H1 (cell line): ENCODE results near the gene METTL18. TPM values are rescaled to one million over a fixed set of nuclear protein-coding genes. Genes with fewer than 3 reads are reported as not detected.

Experiments used
- CTCF ChIA-PET: fragments of 300-600 bp; sonication (Branson Sonifier 250); formaldehyde crosslinking; loops from one replicate; lab custom pipeline; 2021; ENCODE audit not compliant: partially characterized antibody; lab: Charles Lee
- POLR2A ChIA-PET: fragments of 300-600 bp; sonication (Branson Sonifier 250); formaldehyde crosslinking; loops from one replicate; lab custom pipeline; 2021; ENCODE audit warnings: inconsistent platforms; ENCODE audit not compliant: partially characterized antibody; lab: Charles Lee
- DNase-seq, 2 experiments: peaks; one replicate each; pipeline versions ENCODE4 v3.0.0 to v3.0.0-alpha.2; 2010 to 2022; ENCODE audit warnings: low spot score in 2 of 2, low read depth in 1 of 2, mixed read lengths in 1 of 2
- FAIRE-seq: peaks from 2 replicates; lab custom pipeline; 2011; peaks lifted over from hg19 to GRCh38; lab: Jason Lieb, UNC
- H2AFZ ChIP-seq: 2 replicates; pipeline ENCODE4 v1.8.1; 2012; ENCODE audit warnings: low read length, inconsistent platforms
- H2AK5ac ChIP-seq: 2 replicates; pipeline ENCODE4 v1.6.1; 2013; ENCODE audit warnings: low read depth, low read length
- H2BK120ac ChIP-seq: replicated peaks from 2 replicates; pipeline ENCODE3; 2013; ENCODE audit warnings: low read depth, low read length, inconsistent platforms
- H2BK12ac ChIP-seq: 2 replicates; pipeline ENCODE4 v1.6.1; 2013; ENCODE audit warnings: low read depth, low read length
- H2BK15ac ChIP-seq: 2 replicates; pipeline ENCODE4 v1.6.1; 2013; ENCODE audit warnings: low read length
- H2BK20ac ChIP-seq: 2 replicates; pipeline ENCODE4 v1.6.1; 2013; ENCODE audit warnings: low read length
- H2BK5ac ChIP-seq: 2 replicates; pipeline ENCODE4 v1.6.1; 2013; ENCODE audit warnings: low read depth, low read length
- H3K14ac ChIP-seq: 2 replicates; pipeline ENCODE4 v1.6.1; 2013; ENCODE audit warnings: inconsistent platforms; ENCODE audit not compliant: insufficient read length
- H3K18ac ChIP-seq: 2 replicates; pipeline ENCODE4 v1.6.1; 2013; ENCODE audit warnings: low read length; ENCODE audit errors: extremely low read depth
- H3K23ac ChIP-seq: 2 replicates; pipeline ENCODE4 v1.6.1; 2013; ENCODE audit warnings: inconsistent platforms; ENCODE audit not compliant: insufficient read length
- H3K23me2 ChIP-seq: 2 replicates; pipeline ENCODE4 v1.6.1; 2013; ENCODE audit warnings: low read depth, low read length
- H3K27ac ChIP-seq: 2 replicates; pipeline ENCODE4 v1.6.1; 2011; ENCODE audit warnings: low read depth, low read length, inconsistent platforms
- H3K27me3 ChIP-seq, 4 experiments: replicated peaks in 1 of 4; 1 replicate in 1 of 4; 2 replicates in 3 of 4; pipeline versions ENCODE4 v1.6.1 to v1.8.1; 2011 to 2013; ENCODE audit warnings: low read length in 3 of 4, mild to moderate bottlenecking in 3 of 4, inconsistent platforms in 2 of 4, mixed read lengths in 2 of 4, moderate library complexity in 1 of 4; ENCODE audit not compliant: control insufficient read depth in 3 of 4, insufficient read depth in 3 of 4; ENCODE audit errors: extremely low read depth in 1 of 4
- H3K36me3 ChIP-seq, 4 experiments: 2 replicates each; pipeline versions ENCODE4 v1.6.1 to v1.8.1; 2011 to 2013; ENCODE audit warnings: mild to moderate bottlenecking in 4 of 4, low read length in 3 of 4, moderate library complexity in 2 of 4, control low read depth in 1 of 4, inconsistent platforms in 1 of 4; ENCODE audit not compliant: insufficient read depth in 4 of 4, control insufficient read depth in 2 of 4
- H3K4ac ChIP-seq: replicated peaks from 2 replicates; pipeline ENCODE3; 2013; ENCODE audit warnings: low read length, low read depth, mixed read lengths, inconsistent platforms; ENCODE audit not compliant: insufficient read length
- H3K4me1 ChIP-seq, 4 experiments: replicated peaks in 1 of 4; 1 replicate in 1 of 4; 2 replicates in 3 of 4; pipeline versions ENCODE4 v1.6.1 to v1.8.1; 2011 to 2013; ENCODE audit warnings: low read length in 3 of 4, inconsistent platforms in 2 of 4, mixed read lengths in 1 of 4; ENCODE audit not compliant: insufficient read depth in 4 of 4, control insufficient read depth in 3 of 4
- H3K4me2 ChIP-seq, 2 experiments: 2 replicates each; pipeline versions ENCODE4 v1.6.1 to v1.8.1; 2011 to 2013; ENCODE audit warnings: low read depth in 2 of 2, low read length in 2 of 2, control low read depth in 1 of 2, inconsistent platforms in 1 of 2, mild to moderate bottlenecking in 1 of 2; ENCODE audit not compliant: insufficient read depth in 1 of 2
- H3K4me3 ChIP-seq, 4 experiments: fragments of 200-600, 300-600 bp in 1 of 4; sonication (generic), shearing (Covaris generic), sonication (Bioruptor Twin) in 1 of 4; 2 replicates each; pipeline versions ENCODE4 v1.5.1 to v1.8.1; 2011 to 2016; ENCODE audit warnings: low read length in 4 of 4, low read depth in 3 of 4, control low read depth in 2 of 4, inconsistent platforms in 2 of 4, mild to moderate bottlenecking in 2 of 4, mixed read lengths in 1 of 4, moderate library complexity in 1 of 4; ENCODE audit not compliant: insufficient read depth in 2 of 4; ENCODE audit errors: extremely low read depth in 1 of 4
- H3K56ac ChIP-seq: replicated peaks from 2 replicates; pipeline ENCODE3; 2013; ENCODE audit warnings: low read depth, mild to moderate bottlenecking, mixed read lengths, low read length, inconsistent platforms; ENCODE audit not compliant: insufficient read length
- H3K79me1 ChIP-seq: 2 replicates; pipeline ENCODE4 v1.6.1; 2013; ENCODE audit warnings: low read depth, low read length, control low read depth
- H3K79me2 ChIP-seq, 2 experiments: 2 replicates each; pipeline versions ENCODE4 v1.6.1 to v1.8.1; 2012 to 2013; ENCODE audit warnings: low read length in 2 of 2, mild to moderate bottlenecking in 2 of 2, inconsistent platforms in 1 of 2; ENCODE audit not compliant: insufficient read depth in 2 of 2, control insufficient read depth in 1 of 2
- H3K9ac ChIP-seq, 4 experiments: replicated peaks in 1 of 4; 1 replicate in 1 of 4; 2 replicates in 3 of 4; pipeline versions ENCODE4 v1.6.1 to v1.8.1; 2011 to 2013; ENCODE audit warnings: low read depth in 3 of 4, low read length in 3 of 4, control low read depth in 2 of 4, mild to moderate bottlenecking in 2 of 4, moderate library complexity in 2 of 4, inconsistent platforms in 1 of 4; ENCODE audit errors: extremely low read depth in 1 of 4
- H3K9me3 ChIP-seq, 2 experiments: 2 replicates each; pipeline versions ENCODE4 v1.6.1 to v1.8.1; 2012 to 2013; ENCODE audit warnings: mild to moderate bottlenecking in 2 of 2, moderate library complexity in 2 of 2, control low read depth in 1 of 2, inconsistent platforms in 1 of 2, low read depth in 1 of 2, low read length in 1 of 2, mixed read lengths in 1 of 2; ENCODE audit not compliant: insufficient read depth in 2 of 2
- H4K20me1 ChIP-seq, 2 experiments: replicated peaks in 1 of 2; 2 replicates each; pipeline versions ENCODE3 to v1.8.1; 2011 to 2013; ENCODE audit warnings: inconsistent platforms in 2 of 2, low read length in 2 of 2, mild to moderate bottlenecking in 1 of 2; ENCODE audit not compliant: insufficient read depth in 2 of 2, control insufficient read depth in 1 of 2
- H4K5ac ChIP-seq: 2 replicates; pipeline ENCODE4 v1.6.1; 2013; ENCODE audit warnings: low read length, low read depth, mixed read lengths, inconsistent platforms; ENCODE audit not compliant: insufficient read length
- H4K8ac ChIP-seq: 2 replicates; pipeline ENCODE4 v1.8.0; 2013; ENCODE audit warnings: mild to moderate bottlenecking, moderate library complexity, low read length, inconsistent platforms; ENCODE audit not compliant: insufficient read depth; ENCODE audit errors: extremely low read depth
- H4K91ac ChIP-seq: replicated peaks from 2 replicates; pipeline ENCODE3; 2013; ENCODE audit warnings: low read length, mixed read lengths, inconsistent platforms; ENCODE audit not compliant: insufficient read length
- ATF3 ChIP-seq: IDR thresholded peaks from 2 replicates; pipeline ENCODE4 v1.6.1; 2011; ENCODE audit warnings: low read depth, mild to moderate bottlenecking, low read length; ENCODE audit not compliant: insufficient read depth
- CHD1 ChIP-seq: IDR thresholded peaks from 2 replicates; pipeline ENCODE4 v1.6.1; 2012; ENCODE audit warnings: low read depth, low read length, improper control_type of control experiment
- GABPA ChIP-seq: IDR thresholded peaks from 2 replicates; pipeline ENCODE4 v1.6.1; 2011; ENCODE audit warnings: mild to moderate bottlenecking, low read length, moderate library complexity, borderline replicate concordance; ENCODE audit not compliant: insufficient read depth
- GTF2F1 ChIP-seq: IDR thresholded peaks from 2 replicates; pipeline ENCODE4 v1.6.1; 2012; ENCODE audit warnings: low read depth, low read length, improper control_type of control experiment, borderline replicate concordance
- NANOG ChIP-seq: IDR thresholded peaks from 2 replicates; pipeline ENCODE4 v1.6.1; 2011; ENCODE audit warnings: low read length, low read depth, mild to moderate bottlenecking, inconsistent platforms; ENCODE audit not compliant: insufficient read depth, poor library complexity, severe bottlenecking
- NRF1 ChIP-seq: IDR thresholded peaks from 2 replicates; pipeline ENCODE4 v1.6.1; 2011; ENCODE audit warnings: mild to moderate bottlenecking, low read depth, low read length, improper control_type of control experiment
- RBBP5 ChIP-seq: IDR thresholded peaks from 2 replicates; pipeline ENCODE4 v1.7.1; 2012; ENCODE audit warnings: low read depth, mild to moderate bottlenecking, inconsistent platforms, low read length, moderate library complexity, borderline replicate concordance
- SAP30 ChIP-seq: fragments of 300-600 bp; sonication (generic); IDR thresholded peaks from 2 replicates; pipeline ENCODE4 v1.7.1; 2012; ENCODE audit warnings: low read length, moderate library complexity, mild to moderate bottlenecking, inconsistent platforms; ENCODE audit not compliant: insufficient read depth, insufficient replicate concordance
- SIX5 ChIP-seq: IDR thresholded peaks from 2 replicates; pipeline ENCODE4 v1.6.1; 2011; ENCODE audit warnings: mild to moderate bottlenecking, low read depth, low read length
- SRF ChIP-seq: IDR thresholded peaks from 2 replicates; pipeline ENCODE4 v1.6.1; 2011; ENCODE audit warnings: mild to moderate bottlenecking, low read depth, low read length, moderate library complexity
- TCF12 ChIP-seq: IDR thresholded peaks from 2 replicates; pipeline ENCODE4 v1.6.1; 2011; ENCODE audit warnings: low read depth, mild to moderate bottlenecking, low read length
- USF2 ChIP-seq: IDR thresholded peaks from 2 replicates; pipeline ENCODE4 v1.6.1; 2011; ENCODE audit warnings: low read length, improper control_type of control experiment
- WGBS, 2 experiments: shearing (Covaris generic) in 1 of 2; methylation state at CpG; one replicate each; pipeline versions ENCODE4 v1.1.6 to v1.1.7; 2013 to 2015; ENCODE audit warnings: low lambda C conversion rate in 2 of 2, mixed read lengths in 2 of 2, inconsistent platforms in 1 of 2, low coverage in 1 of 2, missing lambda C conversion rate in 1 of 2; ENCODE audit not compliant: insufficient replicate concordance in 2 of 2, insufficient coverage in 1 of 2, insufficient read length in 1 of 2; ENCODE audit errors: extremely low coverage in 1 of 2, missing lambda C conversion rate in 1 of 2; 5-methylcytosine and 5-hydroxymethylcytosine counted together
- polyA plus RNA-seq, 7 experiments: library from polyadenylated mRNA; depleted of rRNA in 3 of 7; stranded (reverse) in 5 of 7; unstranded in 2 of 7; fragments of >200 nt in 5 of 7; fragments of 200-250 nt in 2 of 7; gene quantifications; 1 replicate in 5 of 7; 2 replicates in 1 of 7; 4 replicates in 1 of 7; pipeline versions ENCODE4 v1.2.1 to v1.2.3, GENCODE V29; 2011 to 2013; ENCODE audit warnings: missing spikeins in 2 of 7, mixed read lengths in 2 of 7
- total RNA-seq: library from RNA; stranded (reverse); fragmentation: NEBNext Ultra II Directional; extraction: Animal tissue kit (Norgen Biotek cat#: 25700); gene quantifications from 2 replicates; pipeline ENCODE4 v1.2.1, GENCODE V29; 2021

The METTL18 gene
- total and polyA plus RNA-seq, 2 of the 8 experiments (the other 6 are each of a cell fraction or from before 2014, with no cell fraction given) = 1.4 to 7.6 TPM

- Histone ChIP-seq H4K8ac (no peak overlapping the region), H2BK5ac (no peak overlapping the region), H4K5ac (no peak overlapping the region), H2AFZ (no peak overlapping the region), H4K20me1 (no peaks in the 10 kb centered on the region), H3K23me2 (no peaks in the 10 kb centered on the region), H3K27me3 (no peaks in the 10 kb centered on the region), H3K9ac (no peak overlapping the region), H3K79me1 (no peaks in the 10 kb centered on the region), H3K4me1 (0 out of 7 replicates have a peak, but pooled peaks cover 0 to 2% (median 0%) of the 10 kb centered on the region in 4 experiments), H2AK5ac (no peak overlapping the region), H4K91ac (no peak overlapping the region), H3K36me3 (peaks cover 0 to 4% (median 1%) of the 10 kb centered on the region in 4 experiments; a peak in 1 of 8 replicates), H3K4ac (no peak overlapping the region), H2BK12ac (no peak overlapping the region), H3K9me3 (peaks cover 4 to 6% of the 10 kb centered on the region in 2 experiments; a peak in 3 of 4 replicates), H3K79me2 (no peaks in the 10 kb centered on the region), H2BK15ac (no peak overlapping the region)
- ChIA-PET POLR2A (no interaction called here), CTCF (interaction anchor here (1.1 kb wide), 1 partner anchor 20 kb away, joined by 3 read pairs; no protein-coding TSS in a partner anchor)
- no peak for DNase-seq
- WGBS, 2 experiments = 85% methylated on average over 2 of the region's 2 CpGs; no CpG with 5 or more reads in 1 of the 2 experiments
- no peak for TF ChIP-seq GABPA
- TF ChIP-seq SIX5 = no peak
- no peak for TF ChIP-seq NRF1
- TF ChIP-seq NANOG = no peak
- no peak for TF ChIP-seq RBBP5
- no peak for TF ChIP-seq TCF12
- TF ChIP-seq USF2 = no peak
- no peak for TF ChIP-seq SAP30
- no peak for TF ChIP-seq SRF
- TF ChIP-seq ATF3 = no peak
- TF ChIP-seq CHD1 = no peak
- TF ChIP-seq GTF2F1 = no peak
- TF ChIP-seq, all 59 proteins: peak for 0
- no peak overlapping the region for H3K27ac ChIP-seq
- no peak for FAIRE-seq
- H3K56ac ChIP-seq = no peak overlapping the region
- no peak overlapping the region for H3K14ac ChIP-seq
- no peak overlapping the region for H2BK120ac ChIP-seq
- H3K4me2 ChIP-seq = no peak overlapping the region
- no peak overlapping the region for H2BK20ac ChIP-seq
- no peak overlapping the region for H3K18ac ChIP-seq
- H3K23ac ChIP-seq = no peak overlapping the region
- H3K4me3 ChIP-seq = no peak overlapping the region
Observed at GRCh38 chr1:169788402-169788801, 6.3 kb downstream of the METTL18 start.
